ENCODE results near the gene ASXL2. TPM values are rescaled to one million over a fixed set of nuclear protein-coding genes. Genes with fewer than 3 reads are reported as not detected.
A peak's percentile ranks its signal among the peaks of the same experiment; 100 is the strongest.
"Not testable (repeated sequence)": the region's sequence is repeated elsewhere in the genome, so short reads cannot be mapped to it uniquely, and the experiment has no call there.

The ASXL2 gene
- total RNA-seq, 1 experiment from 2014 or later = 35.7 TPM

DNA sequence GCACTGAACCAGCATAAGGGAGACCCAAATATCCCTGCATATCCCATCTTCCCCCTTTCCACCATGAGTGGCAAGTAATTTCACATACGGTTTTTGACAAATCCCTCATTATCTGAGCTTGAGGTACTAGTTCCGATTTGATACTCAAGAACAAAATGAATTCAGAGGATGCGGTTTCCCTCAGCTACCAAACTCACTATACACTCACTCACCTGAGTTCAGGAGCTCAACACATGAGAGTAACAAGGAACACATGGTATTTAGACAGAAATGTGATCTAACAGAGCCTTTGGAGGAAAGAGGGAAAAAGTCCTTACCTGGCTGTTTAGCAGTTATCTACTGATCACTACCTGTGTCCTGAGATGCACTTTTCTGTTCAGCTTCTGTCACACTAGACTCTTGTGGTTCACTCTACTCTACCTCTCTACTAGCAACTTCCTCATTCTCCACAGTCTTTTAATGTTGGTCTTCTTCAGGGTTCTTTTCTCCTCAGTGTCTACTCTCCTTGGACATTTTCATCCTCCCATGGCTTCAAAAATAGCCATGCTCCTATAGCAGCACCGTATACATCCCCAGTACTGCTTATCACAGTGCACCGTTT is 25.1 kb downstream of the ASXL2 start:
- ChIA-PET POLR2A (interaction anchor here (1.5 kb wide), 1 partner anchor 26 kb away, joined by 18 read pairs; the partner anchor contains the start of gene ASXL2), CTCF (interaction anchor here (0.7 to 1.8 kb wide), 3 partner anchors 9 to 95 kb away, joined by 3 to 7 read pairs (median 3); partner anchors contain the start of gene ASXL2)
- Mint-ChIP-seq H3K9me3 (ENCODE audit: unreplicated experiment) (no peaks in the 10 kb centered on the region), H3K4me3 (ENCODE audit: unreplicated experiment) (no peak overlapping the region), H3K27ac (ENCODE audit: unreplicated experiment) (no peak overlapping the region), H3K4me1 (ENCODE audit: low read depth, unreplicated experiment) (peaks cover 7% of the 10 kb centered on the region), H3K36me3 (ENCODE audit: insufficient read depth, unreplicated experiment) (peaks cover 10% of the 10 kb centered on the region), H3K27me3 (ENCODE audit: insufficient read depth, unreplicated experiment) (no peaks in the 10 kb centered on the region)
- Histone ChIP-seq H3K4me3 (ENCODE audit: low read depth, low read length) (no peak overlapping the region), H3K9me3 (no peaks in the 10 kb centered on the region), H3K36me3 (ENCODE audit: control insufficient read depth, insufficient read depth, low read length) (no peaks in the 10 kb centered on the region), H3K27me3 (replicated peaks; ENCODE audit: control insufficient read depth, insufficient read depth, low read length) (no peaks in the 10 kb centered on the region), H3K4me1 (no peaks in the 10 kb centered on the region; the same call in 1 of the 2 replicates)
- no TSS peak for BruUV-seq (replicated peaks)
- DNase-seq = no peak
- intact Hi-C loops (cut with micrococcal nuclease; ENCODE audit: unreplicated experiment) = loop anchor here (5.0 kb wide), 3 partner anchors 84 to 246 kb away; no protein-coding TSS in a partner anchor
- TF ChIP-seq, protein P1, sequence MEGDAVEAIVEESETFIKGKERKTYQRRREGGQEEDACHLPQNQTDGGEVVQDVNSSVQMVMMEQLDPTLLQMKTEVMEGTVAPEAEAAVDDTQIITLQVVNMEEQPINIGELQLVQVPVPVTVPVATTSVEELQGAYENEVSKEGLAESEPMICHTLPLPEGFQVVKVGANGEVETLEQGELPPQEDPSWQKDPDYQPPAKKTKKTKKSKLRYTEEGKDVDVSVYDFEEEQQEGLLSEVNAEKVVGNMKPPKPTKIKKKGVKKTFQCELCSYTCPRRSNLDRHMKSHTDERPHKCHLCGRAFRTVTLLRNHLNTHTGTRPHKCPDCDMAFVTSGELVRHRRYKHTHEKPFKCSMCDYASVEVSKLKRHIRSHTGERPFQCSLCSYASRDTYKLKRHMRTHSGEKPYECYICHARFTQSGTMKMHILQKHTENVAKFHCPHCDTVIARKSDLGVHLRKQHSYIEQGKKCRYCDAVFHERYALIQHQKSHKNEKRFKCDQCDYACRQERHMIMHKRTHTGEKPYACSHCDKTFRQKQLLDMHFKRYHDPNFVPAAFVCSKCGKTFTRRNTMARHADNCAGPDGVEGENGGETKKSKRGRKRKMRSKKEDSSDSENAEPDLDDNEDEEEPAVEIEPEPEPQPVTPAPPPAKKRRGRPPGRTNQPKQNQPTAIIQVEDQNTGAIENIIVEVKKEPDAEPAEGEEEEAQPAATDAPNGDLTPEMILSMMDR (IDR thresholded peaks at IDR 0.05; ENCODE audit: insufficient read depth in 1 of 2, low read depth in 1 of 2, low read length in 1 of 2, severe bottlenecking in 1 of 2, unreplicated experiment in 1 of 2) = no peak

DNA sequence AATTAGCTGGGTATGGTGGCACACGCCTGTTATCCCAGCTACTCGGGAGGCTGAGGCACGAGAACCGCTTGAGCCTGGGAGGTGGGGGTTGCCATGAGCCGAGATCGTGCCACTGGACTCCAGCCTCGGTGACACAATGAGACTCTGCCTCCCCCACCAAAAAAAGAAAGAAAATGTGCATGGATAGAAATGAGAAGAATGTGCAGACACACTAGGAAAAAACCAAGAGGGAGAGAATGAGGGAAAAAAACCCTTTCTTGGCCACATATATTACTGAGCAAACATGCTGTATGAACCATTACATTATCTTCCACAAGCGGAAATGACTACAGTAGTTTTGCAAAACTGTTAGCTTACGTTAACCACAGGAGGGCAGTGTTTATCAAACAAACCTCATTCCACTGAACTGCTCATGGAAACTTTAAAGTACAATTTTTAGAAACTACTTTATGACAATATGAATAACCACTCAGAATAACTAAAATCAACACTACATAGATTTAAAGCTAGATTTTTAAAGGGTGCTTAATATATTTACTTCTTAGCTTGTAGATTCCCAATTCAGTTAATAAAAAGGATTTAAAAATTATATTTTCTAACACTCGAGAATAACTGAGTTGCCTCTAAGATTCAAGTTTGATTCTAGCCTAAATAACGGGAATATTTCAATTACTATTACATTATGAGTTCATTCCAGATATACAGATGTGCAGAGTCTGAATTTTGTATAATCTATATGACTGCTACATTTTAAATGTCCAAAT is 26.4 kb downstream of the ASXL2 start:
- no peaks in the 10 kb centered on the region for H3K9me3 ChIP-seq

DNA sequence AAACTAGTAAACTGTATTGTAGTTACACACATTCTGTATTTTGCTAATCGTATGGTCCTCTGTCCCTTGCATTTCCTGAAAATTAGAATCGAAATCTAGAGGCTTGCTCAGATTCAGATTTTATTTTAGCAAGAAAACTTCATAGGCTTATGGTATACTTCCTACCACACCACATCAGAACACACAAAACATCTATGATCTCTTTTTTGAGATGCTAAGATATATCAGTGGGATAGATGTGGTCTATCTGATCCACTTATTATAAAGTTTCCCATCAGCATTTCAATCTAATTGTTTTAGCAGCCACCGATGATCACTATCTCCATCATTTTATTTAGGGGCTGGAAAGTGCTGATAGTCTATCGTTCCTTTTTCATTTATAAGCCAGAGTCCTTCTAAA is 27.9 kb downstream of the ASXL2 start:
- H3K9me3 Mint-ChIP-seq (ENCODE audit: unreplicated experiment); H3K27me3 ChIP-seq (replicated peaks; ENCODE audit: control insufficient read depth, insufficient read depth, low read length); H3K4me1 ChIP-seq; H3K9me3 ChIP-seq; H3K36me3 ChIP-seq (ENCODE audit: control insufficient read depth, insufficient read depth, low read length); H3K4me1 Mint-ChIP-seq (ENCODE audit: low read depth, unreplicated experiment); BruUV-seq (replicated peaks); POLR2A ChIA-PET; DNase-seq; H3K36me3 Mint-ChIP-seq (ENCODE audit: insufficient read depth, unreplicated experiment); H3K4me3 Mint-ChIP-seq (ENCODE audit: unreplicated experiment); H3K27ac Mint-ChIP-seq (ENCODE audit: unreplicated experiment); CTCF ChIA-PET; H3K4me3 ChIP-seq (ENCODE audit: low read depth, low read length); H3K27me3 Mint-ChIP-seq (ENCODE audit: insufficient read depth, unreplicated experiment): not testable (repeated sequence)
- intact Hi-C loops (cut with micrococcal nuclease; ENCODE audit: unreplicated experiment) = loop anchor here (5.0 kb wide), 3 partner anchors 87 to 243 kb away; no protein-coding TSS in a partner anchor

More for the DNA sequence above, 26.4 kb downstream of the ASXL2 start:
- Mint-ChIP-seq H3K4me3 (ENCODE audit: unreplicated experiment) (no peak overlapping the region), H3K4me1 (ENCODE audit: low read depth, unreplicated experiment) (peaks cover 7% of the 10 kb centered on the region), H3K27ac (ENCODE audit: unreplicated experiment) (no peak overlapping the region), H3K9me3 (ENCODE audit: unreplicated experiment) (no peaks in the 10 kb centered on the region), H3K36me3 (ENCODE audit: insufficient read depth, unreplicated experiment) (peaks cover 5% of the 10 kb centered on the region), H3K27me3 (ENCODE audit: insufficient read depth, unreplicated experiment) (no peaks in the 10 kb centered on the region)
- TF ChIP-seq, protein P1 (IDR thresholded peaks at IDR 0.05; ENCODE audit: insufficient read depth in 1 of 2, low read depth in 1 of 2, low read length in 1 of 2, severe bottlenecking in 1 of 2, unreplicated experiment in 1 of 2) = peak; percentile 69 to 70
- no peaks in the 10 kb centered on the region; the same call in 1 of the 2 replicates for H3K4me1 ChIP-seq
- CTCF ChIA-PET = interaction anchor here (0.6 to 1.5 kb wide), 9 partner anchors 10 to 267 kb away, joined by 3 to 15 read pairs (median 4); partner anchors contain the start of genes ASXL2 and KIF3C
- H3K36me3 ChIP-seq (ENCODE audit: control insufficient read depth, insufficient read depth, low read length) = no peaks in the 10 kb centered on the region
- no TSS peak for BruUV-seq (replicated peaks)
- POLR2A ChIA-PET = interaction anchor here (1.5 kb wide), 1 partner anchor 27 kb away, joined by 18 read pairs; the partner anchor contains the start of gene ASXL2
- DNase-seq = peak in 1 of 2 experiments; percentile 56
- intact Hi-C loops (cut with micrococcal nuclease; ENCODE audit: unreplicated experiment) = loop anchor here (1.0 to 5.0 kb wide), 5 partner anchors 26 to 293 kb away; partner anchors contain the start of gene ASXL2
- H3K4me3 ChIP-seq (ENCODE audit: low read depth, low read length) = no peak overlapping the region
- no peaks in the 10 kb centered on the region for H3K27me3 ChIP-seq (replicated peaks; ENCODE audit: control insufficient read depth, insufficient read depth, low read length)

DNA sequence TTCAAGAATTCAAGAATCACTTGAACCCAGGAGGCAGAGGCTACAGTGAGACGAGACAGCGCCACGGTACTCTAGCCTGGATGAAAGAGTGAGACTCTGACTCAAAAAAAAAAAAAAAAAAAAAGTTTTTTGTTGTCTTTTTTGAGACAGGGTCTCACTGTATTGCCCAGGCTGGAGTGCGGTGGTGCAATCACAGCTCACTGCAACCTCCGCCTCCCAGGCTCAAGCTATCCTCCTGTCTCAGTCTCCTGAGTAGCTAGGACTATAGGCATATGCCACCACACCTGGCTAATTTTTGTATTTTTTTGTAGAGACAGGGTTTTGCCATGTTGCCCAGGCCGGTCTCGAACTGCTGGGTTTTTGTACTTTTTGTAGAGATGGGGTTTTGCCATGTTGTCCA is 28.9 kb downstream of the ASXL2 start:
- BruUV-seq (replicated peaks); intact Hi-C loops (cut with micrococcal nuclease; ENCODE audit: unreplicated experiment); DNase-seq; H3K36me3 Mint-ChIP-seq (ENCODE audit: insufficient read depth, unreplicated experiment); H3K27me3 Mint-ChIP-seq (ENCODE audit: insufficient read depth, unreplicated experiment); H3K4me3 Mint-ChIP-seq (ENCODE audit: unreplicated experiment); H3K36me3 ChIP-seq (ENCODE audit: control insufficient read depth, insufficient read depth, low read length); H3K9me3 Mint-ChIP-seq (ENCODE audit: unreplicated experiment); H3K9me3 ChIP-seq; H3K4me3 ChIP-seq (ENCODE audit: low read depth, low read length); H3K4me1 Mint-ChIP-seq (ENCODE audit: low read depth, unreplicated experiment); H3K27me3 ChIP-seq (replicated peaks; ENCODE audit: control insufficient read depth, insufficient read depth, low read length); POLR2A ChIA-PET; H3K4me1 ChIP-seq; H3K27ac Mint-ChIP-seq (ENCODE audit: unreplicated experiment): not testable (repeated sequence)
- CTCF ChIA-PET = interaction anchor here (0.6 kb wide), 1 partner anchor 386 kb away, joined by 3 read pairs; no protein-coding TSS in a partner anchor
